ENCODE results near the gene RUNX1. TPM values are rescaled to one million over a fixed set of nuclear protein-coding genes. Genes with fewer than 3 reads are reported as not detected.

RUNX1 gene
- total and polyA plus RNA-seq, 2 donors (not counting 3 experiments of a cell fraction or from before 2014, with no cell fraction given): 4.6 to 17.9 TPM

- Histone ChIP-seq H3K9ac (replicated peaks; ENCODE audit: extremely low read depth, insufficient read depth, low read length) (no peak overlapping the region), H3K9me1 (replicated peaks; ENCODE audit: control insufficient read depth, extremely low read depth, insufficient read depth, low read length) (no peaks in the 10 kb centered on the region), H2AFZ (ENCODE audit: low read depth, low read length) (no peak overlapping the region), H3K4me3 (replicated peaks in 1 of 3; ENCODE audit: insufficient read depth in 1 of 3, low read depth in 1 of 3, low read length in 3 of 3) (no peak overlapping the region), H3K27ac (ENCODE audit: insufficient read depth, low read depth, low read length) (no peak overlapping the region), H3K79me2 (ENCODE audit: control insufficient read depth, insufficient read depth, low read length) (no peaks in the 10 kb centered on the region), H3K36me3 (ENCODE audit: control insufficient read depth in 2 of 2, extremely low read depth in 1 of 2, insufficient read depth in 2 of 2, low read length in 2 of 2) (no peaks in the 10 kb centered on the region), H4K20me1 (replicated peaks; ENCODE audit: control insufficient read depth, extremely low read depth, insufficient read depth, low read length) (no peaks in the 10 kb centered on the region), H3K4me1 (ENCODE audit: control insufficient read depth, extremely low read depth, insufficient read depth, low read length) (no peaks in the 10 kb centered on the region), H3K9me3 (replicated peaks; ENCODE audit: control insufficient read depth, insufficient read depth, low read length) (no peaks in the 10 kb centered on the region), H3K4me2 (ENCODE audit: insufficient read depth, low read length) (no peak overlapping the region), H3K27me3 (ENCODE audit: control insufficient read depth in 2 of 2, insufficient read depth in 2 of 2, low read length in 2 of 2) (peaks cover 8 to 13% of the 10 kb centered on the region in 2 experiments)
- dilution Hi-C loops (cut with MboI; ENCODE audit: extremely low pct_ligation_motif_present, low sequenced_read_pairs): no loop called here
- DNase-seq (ENCODE audit: low read depth, low spot score) (no peak), FAIRE-seq (no peak)
- no peak for TF ChIP-seq MYC (IDR thresholded peaks at IDR 0.05; ENCODE audit: low read depth, low read length)
- TF ChIP-seq POLR2AphosphoS5 (IDR thresholded peaks at IDR 0.05; ENCODE audit: insufficient read depth, low read depth, low read length): no peak
- no peak for TF ChIP-seq FOS (IDR thresholded peaks at IDR 0.05; ENCODE audit: borderline replicate concordance, insufficient read depth, low read length)
- no peak for TF ChIP-seq EZH2 (IDR thresholded peaks at IDR 0.05; ENCODE audit: borderline replicate concordance, low read depth, low read length, severe bottlenecking)
- TF ChIP-seq GATA2 (IDR thresholded peaks at IDR 0.05; ENCODE audit: insufficient read depth, insufficient read length, low read depth, low read length): no peak
- TF ChIP-seq CTCF (IDR thresholded peaks at IDR 0.05; ENCODE audit: extremely low read depth in 1 of 2, insufficient read depth in 1 of 2, low read depth in 1 of 2, low read length in 2 of 2): no peak
- no peak for TF ChIP-seq POLR2A (IDR thresholded peaks at IDR 0.05; ENCODE audit: low read depth, low read length)
- TF ChIP-seq JUN (IDR thresholded peaks at IDR 0.05; ENCODE audit: borderline replicate concordance, insufficient read depth, insufficient read length, low read depth): no peak
- TF ChIP-seq MAX (IDR thresholded peaks at IDR 0.05; ENCODE audit: insufficient read depth, insufficient read length): no peak
- POLR2A ChIA-PET: no interaction called here
- no TSS peak for BruUV-seq (replicated peaks)
- intact Hi-C loops (cut with micrococcal nuclease): no loop called here
- CTCF ChIA-PET: interaction anchor here (0.8 to 2.4 kb wide), 3 partner anchors 9 to 25 kb away, joined by 3 to 6 read pairs (median 3); no protein-coding TSS in a partner anchor
These were observed 75.4 kb downstream of the RUNX1 start for GRCh38 chr21:34973685-34974084.

All from endothelial cell of umbilical vein (primary cell).